IMR-90 (cell line): ENCODE measurements around the gene PELO. TPM values are rescaled to one million over a fixed set of nuclear protein-coding genes. Genes with fewer than 3 reads are reported as not detected.

Experiments
- ATAC-seq: fragments of 200-7000 bp; cut with Tn5 transposase; 2 replicates; pipeline ENCODE4 v1.9.1; 2020; ENCODE audit warnings: low read depth, mild to moderate bottlenecking, moderate library complexity
- BruUV-seq: library from RNA; stranded (reverse); fragments of 400-500 nt; replicated peaks from 2 replicates; lab custom pipeline; 2021; lab: Mats Ljungman, UMichigan
- CTCF ChIA-PET: fragments of 300-600 bp; formaldehyde crosslinking; extraction: SDS; loops from one replicate; lab custom pipeline; 2021; ENCODE audit warnings: antibody characterized with exemption; lab: Yijun Ruan, JAX
- POLR2A ChIA-PET: fragments of 300-600 bp; sonication (Branson Sonifier 250); formaldehyde crosslinking; loops from one replicate; lab custom pipeline; 2022; ENCODE audit warnings: antibody characterized with exemption; ENCODE audit not compliant: unreplicated experiment; lab: Charles Lee
- DNase-seq: peaks from one replicate; pipeline ENCODE4 v3.0.0; 2013
- H2AFZ ChIP-seq: replicated peaks from 2 replicates; pipeline ENCODE3; 2013; ENCODE audit warnings: low read length, mild to moderate bottlenecking; ENCODE audit not compliant: poor library complexity
- H2AK5ac ChIP-seq: 2 replicates; pipeline ENCODE4 v1.6.1; 2013; ENCODE audit warnings: low read depth, low read length, inconsistent platforms
- H2AK9ac ChIP-seq: replicated peaks from 2 replicates; pipeline ENCODE3; 2013; ENCODE audit warnings: mild to moderate bottlenecking, low read depth, low read length, moderate library complexity; ENCODE audit not compliant: poor library complexity
- H2BK120ac ChIP-seq: 2 replicates; pipeline ENCODE4 v1.6.1; 2013; ENCODE audit warnings: low read depth, low read length, inconsistent platforms
- H2BK15ac ChIP-seq: 3 replicates; pipeline ENCODE4 v1.6.1; 2013; ENCODE audit warnings: low read depth, low read length, inconsistent platforms
- H2BK20ac ChIP-seq: 2 replicates; pipeline ENCODE4 v1.6.1; 2013; ENCODE audit warnings: low read depth, mild to moderate bottlenecking, inconsistent platforms, low read length, moderate library complexity
- H2BK5ac ChIP-seq: 2 replicates; pipeline ENCODE4 v1.6.1; 2013; ENCODE audit warnings: mild to moderate bottlenecking, low read depth, low read length, inconsistent platforms; ENCODE audit not compliant: poor library complexity, severe bottlenecking
- H3K14ac ChIP-seq: replicated peaks from 2 replicates; pipeline ENCODE4 v1.6.1; 2013; ENCODE audit warnings: low read depth, low read length, inconsistent platforms
- H3K18ac ChIP-seq: 2 replicates; pipeline ENCODE4 v1.6.1; 2013; ENCODE audit warnings: low read depth, low read length, control low read depth
- H3K23ac ChIP-seq: 2 replicates; pipeline ENCODE4 v1.6.1; 2013; ENCODE audit warnings: low read depth, low read length, inconsistent platforms
- H3K27ac ChIP-seq: 2 replicates; pipeline ENCODE4 v1.5.1; 2013; ENCODE audit warnings: mild to moderate bottlenecking, control low read depth, low read length; ENCODE audit not compliant: insufficient read depth
- H3K27me3 ChIP-seq: 2 replicates; pipeline ENCODE4 v1.6.1; 2013; ENCODE audit warnings: low read length; ENCODE audit not compliant: control insufficient read depth, insufficient read depth
- H3K36me3 ChIP-seq: 2 replicates; pipeline ENCODE4 v1.6.1; 2013; ENCODE audit warnings: low read length, mixed read lengths; ENCODE audit not compliant: control insufficient read depth, insufficient read depth
- H3K4ac ChIP-seq: 2 replicates; pipeline ENCODE4 v1.6.1; 2013; ENCODE audit warnings: low read depth, low read length, inconsistent platforms
- H3K4me1 ChIP-seq: 2 replicates; pipeline ENCODE4 v1.6.1; 2013; ENCODE audit warnings: low read length, mixed read lengths; ENCODE audit not compliant: control insufficient read depth, insufficient read depth
- H3K4me2 ChIP-seq: 2 replicates; pipeline ENCODE4 v1.6.1; 2013; ENCODE audit warnings: low read depth, mild to moderate bottlenecking, control low read depth, low read length, moderate library complexity
- H3K4me3 ChIP-seq: 2 replicates; pipeline ENCODE4 v1.5.1; 2013; ENCODE audit warnings: low read depth, mild to moderate bottlenecking, control low read depth, low read length, moderate library complexity; ENCODE audit not compliant: insufficient read depth
- H3K56ac ChIP-seq: 2 replicates; pipeline ENCODE4 v1.6.1; 2013; ENCODE audit warnings: low read length, inconsistent platforms; ENCODE audit not compliant: insufficient read depth; ENCODE audit errors: extremely low read depth
- H3K79me1 ChIP-seq, 2 experiments: 2 replicates each; pipeline ENCODE4 v1.6.1; 2013; ENCODE audit warnings: low read length in 2 of 2, inconsistent platforms in 1 of 2, low read depth in 1 of 2
- H3K9ac ChIP-seq: 2 replicates; pipeline ENCODE4 v1.6.1; 2013; ENCODE audit warnings: low read depth, low read length, control low read depth
- H3K9me1 ChIP-seq: 2 replicates; pipeline ENCODE4 v1.6.1; 2013; ENCODE audit warnings: low read length, inconsistent platforms; ENCODE audit not compliant: insufficient read depth
- H3K9me3 ChIP-seq: 2 replicates; pipeline ENCODE4 v1.6.1; 2013; ENCODE audit warnings: low read length; ENCODE audit not compliant: control insufficient read depth, insufficient read depth
- H4K20me1 ChIP-seq: 2 replicates; pipeline ENCODE4 v1.6.1; 2013; ENCODE audit warnings: low read length, inconsistent platforms; ENCODE audit not compliant: insufficient read depth
- H4K5ac ChIP-seq: 2 replicates; pipeline ENCODE4 v1.6.1; 2013; ENCODE audit warnings: mild to moderate bottlenecking, low read depth, low read length, control low read depth
- H4K8ac ChIP-seq, 2 experiments: 2 replicates each; pipeline ENCODE4 v1.6.1; 2013; ENCODE audit warnings: low read depth in 2 of 2, low read length in 2 of 2, control low read depth in 1 of 2, inconsistent platforms in 1 of 2
- H4K91ac ChIP-seq: 2 replicates; pipeline ENCODE4 v1.6.1; 2013; ENCODE audit warnings: low read depth, low read length, inconsistent platforms; ENCODE audit not compliant: insufficient read depth
- BHLHE40 ChIP-seq: fragments of 150-350 bp; IDR thresholded peaks from 2 replicates; pipeline ENCODE4 v1.6.1; 2016; ENCODE audit warnings: mild to moderate bottlenecking, low read depth, low read length
- CEBPB ChIP-seq: IDR thresholded peaks from 2 replicates; pipeline ENCODE4 v1.6.1; 2012; ENCODE audit warnings: low read depth, low read length, improper control_type of control experiment
- CHD1 ChIP-seq: IDR thresholded peaks from 2 replicates; pipeline ENCODE4 v1.6.1; 2012; ENCODE audit warnings: low read depth, low read length, improper control_type of control experiment
- FOS ChIP-seq: fragments of 150-350 bp; IDR thresholded peaks from 2 replicates; pipeline ENCODE4 v1.6.1; 2016; ENCODE audit warnings: low read depth, low read length
- MAFK ChIP-seq: IDR thresholded peaks from 2 replicates; pipeline ENCODE4 v1.6.1; 2012; ENCODE audit warnings: low read depth, low read length, improper control_type of control experiment
- MAZ ChIP-seq: IDR thresholded peaks from 2 replicates; pipeline ENCODE4 v1.6.1; 2012; ENCODE audit warnings: low read depth, mild to moderate bottlenecking, low read length, improper control_type of control experiment, moderate library complexity, borderline replicate concordance
- MXI1 ChIP-seq: IDR thresholded peaks from 2 replicates; pipeline ENCODE4 v1.6.1; 2012; ENCODE audit warnings: low read depth, mild to moderate bottlenecking, low read length, moderate library complexity, borderline replicate concordance
- RAD21 ChIP-seq: IDR thresholded peaks from 2 replicates; pipeline ENCODE4 v1.6.1; 2012; ENCODE audit warnings: low read length, improper control_type of control experiment
- RCOR1 ChIP-seq: IDR thresholded peaks from 2 replicates; pipeline ENCODE4 v1.6.1; 2012; ENCODE audit warnings: mild to moderate bottlenecking, low read length, improper control_type of control experiment; ENCODE audit not compliant: insufficient replicate concordance
- RFX5 ChIP-seq: IDR thresholded peaks from 2 replicates; pipeline ENCODE4 v1.8.0; 2012; ENCODE audit warnings: low read depth, mild to moderate bottlenecking, low read length, moderate library complexity
- SMC3 ChIP-seq: fragments of 150-350 bp; IDR thresholded peaks from 2 replicates; pipeline ENCODE4 v1.6.1; 2016; ENCODE audit warnings: low read depth, mild to moderate bottlenecking, antibody characterized with exemption, low read length, moderate library complexity
- WGBS, 2 experiments: methylation state at CpG; one replicate each; pipeline versions ENCODE4 v1.1.5 to v1.1.7; 2013; ENCODE audit warnings: missing lambda C conversion rate in 2 of 2; ENCODE audit not compliant: insufficient read length in 1 of 2; ENCODE audit errors: extremely low coverage in 2 of 2; 5-methylcytosine and 5-hydroxymethylcytosine counted together
- dilution Hi-C: fragments of 300-500 bp; cut with HindIII; formaldehyde crosslinking; loops from one replicate; pipeline ENCODE4 v1.14.3; 2018; ENCODE audit warnings: low sequenced_read_pairs; ENCODE audit not compliant: unreplicated experiment
- in situ Hi-C: fragments of 300-500 bp; cut with MboI; formaldehyde crosslinking; loops from 3 replicates; pipeline ENCODE4 v1.14.3; 2019; ENCODE audit warnings: low sequenced_read_pairs, inconsistent platforms, mixed read lengths
- intact Hi-C: fragments of 100-400 bp; cut with micrococcal nuclease; formaldehyde crosslinking; loops from 2 replicates; pipeline ENCODE4 v1.10.0; 2022
- polyA plus RNA-seq, 3 experiments: library from polyadenylated mRNA; depleted of rRNA; stranded (reverse); fragments of >200 nt; gene quantifications; 2 replicates each; pipeline ENCODE4 v1.2.3, GENCODE V29; 2012; ENCODE audit warnings: low replicate concordance in 1 of 3
- total RNA-seq: library from RNA; depleted of rRNA; stranded (reverse); fragments of >200 nt; gene quantifications from 2 replicates; pipeline ENCODE4 v1.2.3, GENCODE V29; 2012
- TF ChIP-seq, protein P1 (sequence below): fragments of 150-350 bp; IDR thresholded peaks from 2 replicates; pipeline ENCODE4 v1.6.1; 2016; ENCODE audit warnings: low read depth, mild to moderate bottlenecking, low read length, moderate library complexity, borderline replicate concordance
- TF ChIP-seq, protein P2 (sequence below): conservative IDR thresholded peaks from 2 replicates; pipeline ENCODE4 v1.5.1; 2012; ENCODE audit warnings: mild to moderate bottlenecking, low read depth, low read length, improper control_type of control experiment
- TF ChIP-seq, protein P3 (sequence below): fragments of 150-350 bp; IDR thresholded peaks from 2 replicates; pipeline ENCODE4 v1.6.1; 2017; ENCODE audit warnings: mild to moderate bottlenecking, antibody characterized with exemption, low read length, low read depth

PELO gene
- total and polyA plus RNA-seq, 2 of the 4 experiments (the other 2 are of a cell fraction), result 42.4 to 48.9 TPM

DNA sequence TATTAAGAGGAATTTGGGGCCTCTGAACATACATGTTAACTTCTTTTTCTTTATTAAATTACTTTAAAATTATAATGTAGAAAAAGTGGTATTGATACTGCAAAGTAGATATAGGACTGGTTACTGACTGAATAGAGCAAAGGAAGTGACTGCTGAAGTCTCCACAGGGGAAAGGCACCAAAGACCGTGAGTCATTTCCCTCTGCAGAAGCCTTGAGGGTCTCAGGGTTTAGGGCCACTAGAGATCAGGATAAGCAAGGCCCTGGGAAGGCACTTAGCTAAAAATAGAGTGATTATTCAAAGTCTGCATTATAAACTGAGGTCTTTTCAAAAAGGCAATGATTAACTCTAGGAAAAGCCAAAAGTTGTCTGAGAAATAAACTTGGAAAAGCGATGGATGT lies 44.7 kb upstream of the PELO start:
- Histone ChIP-seq H2AFZ (no peak overlapping the region), H3K4ac (no peak overlapping the region), H3K9me3 (no peaks in the 10 kb centered on the region), H3K23ac (no peak overlapping the region), H3K27me3 (no peaks in the 10 kb centered on the region), H2BK15ac (no peak overlapping the region), H2BK5ac (no peak overlapping the region), H3K36me3 (no peaks in the 10 kb centered on the region), H3K79me1 (no peaks in the 10 kb centered on the region), H4K20me1 (no peaks in the 10 kb centered on the region), H3K4me1 (peaks cover 11% of the 10 kb centered on the region), H3K9me1 (no peaks in the 10 kb centered on the region), H3K56ac (no peak overlapping the region), H4K5ac (no peak overlapping the region), H2AK5ac (no peak overlapping the region), H2BK120ac (no peak overlapping the region), H3K4me3 (no peak overlapping the region), H3K14ac (0 out of 2 replicates have a peak overlapping the region, but pooled peaks have one; percentile 14), H3K4me2 (no peak overlapping the region), H2BK20ac (no peak overlapping the region), H2AK9ac (no peak overlapping the region), H4K91ac (no peak overlapping the region), H3K9ac (no peak overlapping the region), H3K27ac (no peak overlapping the region), H4K8ac (no peak overlapping the region), H3K18ac (no peak overlapping the region)
- WGBS, 2 experiments, result no CpG with 5 or more reads among the region's 2 CpGs
- DNase-seq, result no peak
- ChIA-PET CTCF (interaction anchor here (0.6 kb wide), 1 partner anchor 82 kb away, joined by 3 read pairs; no protein-coding TSS in a partner anchor), POLR2A (no interaction called here)
- no TSS peak for BruUV-seq
- no peak for TF ChIP-seq RCOR1
- no peak for TF ChIP-seq RAD21
- no peak for TF ChIP-seq FOS
- no peak for TF ChIP-seq RFX5
- no peak for TF ChIP-seq CHD1
- TF ChIP-seq BHLHE40, result no peak
- TF ChIP-seq MAFK, result no peak
- TF ChIP-seq MXI1, result no peak
- TF ChIP-seq, protein P1, sequence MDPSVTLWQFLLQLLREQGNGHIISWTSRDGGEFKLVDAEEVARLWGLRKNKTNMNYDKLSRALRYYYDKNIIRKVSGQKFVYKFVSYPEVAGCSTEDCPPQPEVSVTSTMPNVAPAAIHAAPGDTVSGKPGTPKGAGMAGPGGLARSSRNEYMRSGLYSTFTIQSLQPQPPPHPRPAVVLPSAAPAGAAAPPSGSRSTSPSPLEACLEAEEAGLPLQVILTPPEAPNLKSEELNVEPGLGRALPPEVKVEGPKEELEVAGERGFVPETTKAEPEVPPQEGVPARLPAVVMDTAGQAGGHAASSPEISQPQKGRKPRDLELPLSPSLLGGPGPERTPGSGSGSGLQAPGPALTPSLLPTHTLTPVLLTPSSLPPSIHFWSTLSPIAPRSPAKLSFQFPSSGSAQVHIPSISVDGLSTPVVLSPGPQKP, result no peak
- TF ChIP-seq, protein P2, sequence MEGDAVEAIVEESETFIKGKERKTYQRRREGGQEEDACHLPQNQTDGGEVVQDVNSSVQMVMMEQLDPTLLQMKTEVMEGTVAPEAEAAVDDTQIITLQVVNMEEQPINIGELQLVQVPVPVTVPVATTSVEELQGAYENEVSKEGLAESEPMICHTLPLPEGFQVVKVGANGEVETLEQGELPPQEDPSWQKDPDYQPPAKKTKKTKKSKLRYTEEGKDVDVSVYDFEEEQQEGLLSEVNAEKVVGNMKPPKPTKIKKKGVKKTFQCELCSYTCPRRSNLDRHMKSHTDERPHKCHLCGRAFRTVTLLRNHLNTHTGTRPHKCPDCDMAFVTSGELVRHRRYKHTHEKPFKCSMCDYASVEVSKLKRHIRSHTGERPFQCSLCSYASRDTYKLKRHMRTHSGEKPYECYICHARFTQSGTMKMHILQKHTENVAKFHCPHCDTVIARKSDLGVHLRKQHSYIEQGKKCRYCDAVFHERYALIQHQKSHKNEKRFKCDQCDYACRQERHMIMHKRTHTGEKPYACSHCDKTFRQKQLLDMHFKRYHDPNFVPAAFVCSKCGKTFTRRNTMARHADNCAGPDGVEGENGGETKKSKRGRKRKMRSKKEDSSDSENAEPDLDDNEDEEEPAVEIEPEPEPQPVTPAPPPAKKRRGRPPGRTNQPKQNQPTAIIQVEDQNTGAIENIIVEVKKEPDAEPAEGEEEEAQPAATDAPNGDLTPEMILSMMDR, result no peak
- TF ChIP-seq MAZ, result no peak
- no peak for TF ChIP-seq CEBPB
- TF ChIP-seq SMC3, result no peak
- TF ChIP-seq, protein P3, sequence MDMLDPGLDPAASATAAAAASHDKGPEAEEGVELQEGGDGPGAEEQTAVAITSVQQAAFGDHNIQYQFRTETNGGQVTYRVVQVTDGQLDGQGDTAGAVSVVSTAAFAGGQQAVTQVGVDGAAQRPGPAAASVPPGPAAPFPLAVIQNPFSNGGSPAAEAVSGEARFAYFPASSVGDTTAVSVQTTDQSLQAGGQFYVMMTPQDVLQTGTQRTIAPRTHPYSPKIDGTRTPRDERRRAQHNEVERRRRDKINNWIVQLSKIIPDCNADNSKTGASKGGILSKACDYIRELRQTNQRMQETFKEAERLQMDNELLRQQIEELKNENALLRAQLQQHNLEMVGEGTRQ, result no peak
- in situ Hi-C loops (no loop called here), intact Hi-C loops (no loop called here), dilution Hi-C loops (no loop called here)
- no peak for ATAC-seq
